Measurements from ENCODE around the gene DAAM2.

Gene DAAM2

DNA sequence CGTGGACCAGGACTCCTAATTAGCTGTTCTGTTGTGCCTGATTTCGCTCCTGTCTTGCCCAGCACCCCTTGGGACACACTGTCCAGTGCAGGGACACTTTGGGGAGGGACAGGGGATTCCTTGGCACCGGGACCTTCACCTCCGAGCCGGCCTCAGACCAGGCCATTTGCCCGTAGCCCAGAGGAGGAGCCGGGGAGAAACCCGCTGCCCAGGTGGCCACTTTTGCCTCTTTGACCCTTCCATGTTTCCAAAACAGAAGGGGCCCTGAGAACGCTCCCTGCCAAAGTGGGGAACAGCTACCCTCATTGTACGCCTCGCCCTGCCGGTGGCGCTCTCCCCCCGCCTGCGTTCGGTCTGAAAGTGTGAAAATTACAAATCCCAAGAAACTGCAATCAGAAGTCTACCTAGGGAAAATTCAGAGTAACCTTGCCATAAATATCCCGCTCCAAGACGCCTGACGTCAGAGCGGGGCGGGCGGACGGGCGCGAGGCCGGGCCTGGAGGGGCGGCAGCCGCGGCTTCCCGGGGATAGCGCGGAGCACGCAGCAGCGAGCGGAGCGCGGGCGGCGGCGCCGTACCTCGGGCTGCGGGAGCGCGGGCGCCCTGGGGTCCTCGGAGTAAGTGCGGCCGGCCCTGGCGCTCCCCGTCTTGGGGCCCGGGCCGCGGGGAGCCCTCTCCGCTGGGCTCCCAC lies at the start of gene DAAM2:
Gene DAAM2, plus strand, starts transcription at position 527 of the 690 bp plus-strand sequence. CDS start 63,927 bp downstream, outside the sequence.
- DNase-seq, result peak; percentile 35

GRCh38 chr6:39746795-39747194 lies 45.4 kb upstream of the DAAM2 start:
- no peak for DNase-seq

GRCh38 chr6:39752835-39753724 lies 39.1 kb upstream of the DAAM2 start:
- no peak for DNase-seq

DNA sequence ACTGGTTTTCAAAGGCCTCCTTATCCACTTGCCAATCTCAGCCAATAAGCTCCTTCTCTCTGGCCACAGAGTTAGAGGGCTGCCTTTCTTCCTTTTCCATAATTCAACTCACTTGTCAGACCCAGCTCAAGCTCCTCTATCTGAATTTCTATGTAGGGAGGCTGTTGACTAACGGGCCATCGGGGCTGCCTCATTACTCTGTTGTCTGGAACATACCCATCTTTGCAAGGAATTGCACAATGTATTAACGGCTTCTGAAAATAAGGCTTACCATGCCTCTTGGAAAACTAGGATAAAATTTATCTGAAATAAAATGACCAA lies 38.5 kb upstream of the DAAM2 start:
- no peak for DNase-seq

DNA sequence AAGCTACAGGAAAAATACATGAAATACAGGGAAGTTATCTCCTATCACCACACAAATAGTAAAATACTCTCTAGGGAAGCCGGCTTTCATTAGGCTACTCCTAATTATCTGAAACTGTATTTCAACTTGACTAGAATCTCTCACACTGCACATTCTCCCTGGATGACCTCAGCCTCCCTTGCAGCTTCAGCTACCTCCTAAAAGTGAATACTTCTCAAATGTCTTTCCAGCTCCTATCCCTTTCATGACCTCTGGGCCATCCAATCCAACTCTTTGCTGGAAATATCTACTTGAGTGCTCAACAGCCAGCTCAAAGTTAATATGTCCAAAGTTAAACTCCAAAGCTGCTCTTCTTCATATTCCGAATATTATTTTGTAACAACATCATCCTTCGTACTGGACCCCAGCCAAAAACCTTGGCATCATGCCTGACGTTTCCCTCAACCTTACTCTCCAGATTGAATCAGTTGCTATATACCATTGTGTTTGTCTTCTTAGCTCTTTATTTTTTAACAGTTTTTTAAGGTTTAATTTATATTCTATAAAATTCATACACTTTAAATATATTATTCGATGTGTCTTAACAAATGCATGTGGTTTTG lies 37.6 kb upstream of the DAAM2 start:
- DNase-seq, result no peak

GRCh38 chr6:39755231-39755630 lies 36.9 kb upstream of the DAAM2 start:
- DNase-seq, result no peak

GRCh38 chr6:39756582-39756981 lies 35.6 kb upstream of the DAAM2 start:
- DNase-seq, result no peak

- DNase-seq, result no peak
These were observed 33.1 kb upstream of the DAAM2 start for GRCh38 chr6:39758905-39759605.

GRCh38 chr6:39760226-39760952 lies 31.8 kb upstream of the DAAM2 start:
- no peak for DNase-seq

- DNase-seq, result no peak
These were observed 26.6 kb upstream of the DAAM2 start for GRCh38 chr6:39765508-39766065.

DNA sequence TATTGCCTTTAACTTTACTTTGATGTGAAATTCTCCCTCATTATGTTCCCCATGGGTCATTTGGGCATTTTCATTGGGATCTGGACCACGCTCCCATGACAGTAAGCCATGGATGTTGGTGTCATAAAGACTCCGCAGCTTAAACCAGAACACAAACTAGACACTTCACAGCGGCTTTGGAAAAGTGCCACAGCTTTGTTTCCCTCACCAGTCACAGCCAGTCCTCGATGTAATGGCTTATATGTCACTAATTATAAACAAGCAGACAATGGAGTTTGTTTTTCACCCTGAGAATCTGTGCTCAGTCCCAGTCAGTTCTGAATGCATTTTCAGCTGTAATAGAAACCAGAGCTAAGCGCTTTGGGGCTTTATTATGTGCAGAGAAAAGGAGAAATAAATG lies 23.2 kb upstream of the DAAM2 start:
- no peak for DNase-seq

- no peak for DNase-seq
These were observed 21.7 kb upstream of the DAAM2 start for GRCh38 chr6:39770446-39770845.

DNA sequence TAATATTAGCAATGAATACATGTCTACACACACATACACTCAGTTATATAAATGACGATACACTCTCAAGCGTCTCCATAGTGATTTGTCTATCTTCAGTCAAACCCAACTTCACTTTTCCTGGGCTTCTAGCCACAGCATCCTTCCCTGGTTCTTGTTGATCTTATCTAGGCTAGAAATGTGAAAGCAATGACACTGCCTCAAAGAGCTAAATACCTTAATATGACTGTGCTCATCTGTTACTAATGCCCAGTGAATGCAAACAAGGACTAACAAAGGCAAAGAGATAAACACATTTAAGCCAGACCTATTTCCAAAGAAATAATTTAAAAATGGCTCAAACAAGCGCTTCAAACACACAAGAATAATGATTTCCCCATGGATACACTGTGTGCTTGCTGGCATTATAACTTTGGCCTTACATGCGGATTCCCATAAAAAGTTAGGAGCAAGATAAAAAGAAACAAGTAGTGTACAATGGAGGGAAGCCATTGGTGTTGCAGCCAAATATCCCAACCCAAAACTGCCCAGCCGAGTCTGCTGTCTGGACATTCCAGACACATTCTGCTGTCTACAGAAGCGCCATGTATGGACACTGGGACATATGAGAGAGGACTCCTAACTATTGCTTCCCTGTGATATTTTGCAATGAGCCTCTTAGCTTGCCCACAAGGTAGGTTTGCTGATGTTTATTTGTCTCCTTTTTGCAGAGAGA lies 19.5 kb upstream of the DAAM2 start:
- no peak for DNase-seq

DNA sequence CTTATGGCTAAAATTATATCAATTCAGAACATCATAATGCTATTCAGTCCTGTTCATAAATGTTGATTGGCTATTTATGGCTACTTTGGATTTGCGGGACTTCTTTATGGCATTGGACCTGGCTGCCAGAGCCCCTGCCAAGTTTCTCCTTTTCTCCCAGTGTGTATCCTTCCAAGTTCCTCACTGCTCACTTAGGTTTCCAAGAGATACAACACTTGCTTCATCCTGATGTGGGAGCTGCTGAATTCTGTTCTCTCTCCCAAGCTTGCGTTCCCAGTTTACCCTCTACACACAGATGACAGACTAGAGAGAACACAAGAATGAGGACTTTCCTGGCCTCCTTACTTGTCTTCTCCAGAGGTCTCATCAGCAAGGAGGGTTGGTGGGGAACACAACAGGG lies 18.4 kb upstream of the DAAM2 start:
- DNase-seq, result no peak

- DNase-seq, result no peak
These were observed 15.6 kb upstream of the DAAM2 start for GRCh38 chr6:39776581-39776980.

GRCh38 chr6:39777218-39777617 lies 15.0 kb upstream of the DAAM2 start:
- DNase-seq, result no peak

GRCh38 chr6:39777661-39778060 lies 14.5 kb upstream of the DAAM2 start:
- no peak for DNase-seq

- DNase-seq, result no peak
These were observed 13.5 kb upstream of the DAAM2 start for GRCh38 chr6:39778581-39779255.

GRCh38 chr6:39785281-39785680 lies 6.9 kb upstream of the DAAM2 start:
- DNase-seq, result no peak

DNA sequence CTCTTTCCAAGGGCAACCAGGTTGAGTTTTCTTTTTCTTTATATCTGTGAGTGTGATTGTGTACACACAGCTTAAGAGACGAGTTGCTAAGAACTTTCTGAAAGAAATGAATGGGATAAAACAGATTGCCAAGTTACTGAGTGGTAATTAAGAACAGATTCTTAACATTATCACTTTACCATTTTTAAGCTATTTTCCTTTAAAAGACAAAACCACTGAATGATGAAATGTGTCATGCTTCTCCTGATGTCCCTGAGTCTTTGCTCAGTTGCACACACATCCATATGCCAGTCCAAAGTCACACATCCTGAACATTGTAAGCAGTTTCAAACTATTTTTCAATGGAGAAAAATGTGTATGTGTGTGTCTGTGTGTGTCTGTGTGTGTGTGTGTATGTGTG lies 5.5 kb upstream of the DAAM2 start:
- DNase-seq, result no peak

DNA sequence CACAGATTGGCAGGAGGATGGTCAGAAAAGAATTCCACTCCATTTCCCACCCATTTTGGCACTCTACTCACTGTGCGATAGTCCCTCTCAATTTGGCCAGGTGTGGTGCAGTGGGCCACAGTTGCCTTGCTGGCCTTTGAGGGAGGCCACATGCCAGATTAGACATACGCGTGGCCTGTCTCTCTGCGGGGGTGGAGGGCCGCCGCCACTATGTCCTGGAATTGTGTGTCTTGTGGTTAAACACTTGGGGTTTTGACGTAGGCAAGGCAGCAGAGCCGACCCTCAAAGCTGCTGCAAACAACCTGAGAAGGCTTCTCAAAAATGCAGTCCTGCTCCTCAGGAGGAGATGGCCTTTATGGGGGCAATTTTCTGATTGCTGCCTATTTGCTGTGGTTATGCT lies 4.9 kb upstream of the DAAM2 start:
- no peak for DNase-seq
